HG03025 (cell line): ENCODE measurements around the gene DNAH8.
"Not testable (repeated sequence)": the region's sequence is repeated elsewhere in the genome, so short reads cannot be mapped to it uniquely, and the experiment has no call there.

ENCODE experiments used
- ATAC-seq: cut with Tn5 transposase; IDR thresholded peaks from one replicate; pipeline ENCODE4 v1.9.1; 2021; ENCODE audit warnings: mild to moderate bottlenecking, moderate library complexity; ENCODE audit not compliant: unreplicated experiment, low FRiP score

The DNAH8 gene

DNA sequence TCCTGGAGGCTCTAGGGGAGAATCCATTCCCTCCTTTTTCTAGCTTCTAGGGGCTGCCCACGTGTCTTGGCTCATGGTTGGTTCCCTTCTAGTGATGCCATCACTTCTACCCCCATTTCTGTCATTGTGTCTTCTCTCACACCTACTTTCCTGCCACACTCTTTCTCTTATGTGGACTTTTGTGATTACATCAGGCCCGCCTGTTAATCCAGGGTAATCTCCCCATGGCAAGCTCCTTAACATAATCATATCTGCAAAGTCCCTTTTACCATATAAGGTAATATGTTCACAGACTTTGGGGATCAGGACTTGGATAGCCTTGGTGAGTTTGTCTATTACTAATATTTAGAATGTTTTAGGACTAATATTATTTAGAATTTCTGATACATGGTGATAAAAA, 111.9 kb downstream of the DNAH8 start:
- no peak for ATAC-seq

- ATAC-seq = no peak
These were observed 116.8 kb downstream of the DNAH8 start for GRCh38 chr6:38831865-38832264.

DNA sequence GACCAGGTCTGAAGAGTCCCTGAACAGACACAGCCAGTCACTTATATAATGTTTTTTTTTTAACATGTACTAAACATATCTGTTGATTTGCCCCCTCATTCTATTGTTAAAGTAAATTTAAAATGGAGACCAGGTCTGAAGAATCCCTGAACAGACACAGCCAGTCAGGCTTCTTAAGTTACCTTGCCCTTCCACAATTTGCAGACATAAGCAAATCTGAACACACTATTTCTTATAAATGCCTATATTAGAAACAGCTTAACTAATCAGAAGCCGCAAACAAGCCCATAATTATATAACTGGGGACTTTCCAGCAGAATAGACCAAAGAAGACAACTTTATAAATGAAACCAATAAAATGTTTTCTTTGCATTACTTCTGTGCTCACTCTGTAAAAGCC, 118.2 kb downstream of the DNAH8 start:
- ATAC-seq = no peak

DNA sequence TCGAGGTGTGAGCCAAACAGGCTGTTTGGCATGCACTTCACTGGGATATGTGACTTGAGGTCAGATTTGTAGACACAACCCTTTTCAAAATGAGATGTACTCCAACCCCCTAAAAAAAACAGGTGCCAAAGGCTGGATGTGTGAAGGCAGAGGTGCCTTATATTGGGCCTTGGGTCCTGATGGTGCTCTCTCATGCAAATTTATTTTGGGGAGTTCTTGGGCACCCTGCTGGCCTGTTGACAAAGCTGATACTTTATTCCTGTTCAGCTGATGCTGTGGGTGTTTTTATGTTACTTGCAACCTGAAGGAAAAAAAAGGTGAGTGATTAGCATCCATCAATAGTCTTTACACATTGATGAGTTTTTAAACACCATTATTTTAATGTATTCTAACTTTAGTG, 121.5 kb downstream of the DNAH8 start:
- no peak for ATAC-seq

DNA sequence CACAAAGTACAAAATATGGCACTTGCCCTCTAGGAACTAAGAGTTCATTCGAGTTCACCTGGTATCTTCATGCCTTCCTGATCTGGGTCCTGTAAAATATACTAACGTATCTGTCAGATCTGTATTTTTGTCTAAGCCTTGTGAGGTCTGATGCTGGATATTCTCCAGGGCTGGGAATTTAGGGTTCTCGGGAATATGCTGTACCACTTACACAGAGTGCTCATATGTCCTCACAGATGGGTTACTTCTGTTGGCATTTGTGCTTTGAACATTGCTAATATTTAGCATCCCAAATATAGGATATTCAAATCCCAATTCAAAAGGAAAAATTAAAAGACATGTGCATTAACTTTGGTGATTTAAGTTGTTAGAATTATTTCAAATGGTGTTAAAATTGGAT, 122.0 kb downstream of the DNAH8 start:
- no peak for ATAC-seq

DNA sequence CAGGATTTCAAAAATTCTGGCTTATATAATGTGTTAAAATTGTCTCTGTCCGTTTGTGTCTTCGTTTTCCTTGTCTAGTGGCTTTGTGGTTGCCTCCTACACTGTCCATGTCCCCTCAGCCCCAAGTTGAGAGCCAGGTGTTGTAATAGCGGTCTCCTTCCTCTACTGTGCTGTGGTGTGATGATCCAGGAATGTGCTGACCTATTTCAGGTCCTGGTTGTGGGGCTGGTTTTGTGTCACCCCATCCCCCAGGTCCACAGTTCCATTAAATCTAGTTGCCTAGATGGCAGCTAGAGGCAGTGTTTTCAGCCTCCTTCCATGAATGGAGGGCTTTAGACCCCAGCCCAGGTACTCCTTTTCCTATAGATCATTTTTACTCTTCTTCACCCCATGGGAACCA, 128.7 kb downstream of the DNAH8 start:
- ATAC-seq = no peak

DNA sequence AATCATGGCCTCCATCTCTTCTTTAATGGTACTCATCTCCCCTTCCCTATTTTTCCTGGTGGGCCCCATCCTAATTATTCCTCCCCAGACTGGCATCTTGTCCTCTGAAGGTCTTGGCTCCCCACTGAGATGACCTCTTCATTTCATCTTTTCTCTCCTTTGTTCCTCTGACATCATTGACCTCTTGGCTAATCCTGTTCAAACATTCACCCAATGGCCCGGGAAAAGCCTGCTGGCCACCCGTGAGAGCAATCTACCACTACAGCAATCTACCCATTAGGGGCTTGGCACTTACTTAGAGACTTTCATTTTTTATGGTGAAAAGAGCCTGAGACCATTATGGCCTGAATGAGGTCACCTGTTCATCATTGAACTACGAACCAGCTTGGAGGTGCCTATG, 130.8 kb downstream of the DNAH8 start:
- no peak for ATAC-seq

- ATAC-seq = no peak
These were observed 131.2 kb downstream of the DNAH8 start for GRCh38 chr6:38846361-38846760.

DNA sequence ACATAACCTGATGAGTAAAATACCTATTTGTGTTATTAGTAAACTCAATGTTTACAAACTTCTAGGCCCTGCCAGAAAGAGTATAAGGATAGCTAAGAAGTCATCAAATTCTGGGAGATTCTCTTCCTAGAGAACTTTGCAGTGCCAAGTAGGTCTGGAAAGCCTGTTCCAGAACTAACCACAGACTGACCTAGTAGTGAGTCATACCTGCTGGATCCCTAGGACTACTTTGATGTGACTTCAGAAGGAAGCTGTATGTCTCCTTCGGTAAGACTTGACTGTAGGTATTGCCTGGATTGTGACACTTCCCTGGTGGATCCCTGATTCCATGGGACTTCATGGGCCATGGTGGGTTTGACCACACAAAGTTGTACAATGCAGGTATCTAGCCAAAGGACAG, 131.7 kb downstream of the DNAH8 start:
- ATAC-seq = no peak

DNA sequence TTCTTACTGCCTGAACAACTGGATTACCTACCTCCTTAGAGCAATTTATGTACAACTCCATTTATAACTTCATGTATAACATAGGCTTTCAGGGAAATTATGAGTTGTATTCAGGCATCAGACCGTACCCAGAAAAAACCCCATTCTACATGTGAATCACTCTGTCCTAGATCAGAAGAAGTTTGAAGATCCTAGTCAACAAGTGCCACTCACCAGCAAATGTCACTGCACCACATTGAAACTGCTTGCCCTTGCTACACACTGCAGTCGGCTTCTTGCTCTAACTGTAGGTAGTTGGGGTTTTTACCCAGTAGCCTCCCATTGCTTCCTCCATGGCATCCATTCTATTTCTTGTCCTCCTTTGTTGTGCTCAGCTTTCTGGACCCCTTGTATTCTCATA, 132.4 kb downstream of the DNAH8 start:
- ATAC-seq = no peak

DNA sequence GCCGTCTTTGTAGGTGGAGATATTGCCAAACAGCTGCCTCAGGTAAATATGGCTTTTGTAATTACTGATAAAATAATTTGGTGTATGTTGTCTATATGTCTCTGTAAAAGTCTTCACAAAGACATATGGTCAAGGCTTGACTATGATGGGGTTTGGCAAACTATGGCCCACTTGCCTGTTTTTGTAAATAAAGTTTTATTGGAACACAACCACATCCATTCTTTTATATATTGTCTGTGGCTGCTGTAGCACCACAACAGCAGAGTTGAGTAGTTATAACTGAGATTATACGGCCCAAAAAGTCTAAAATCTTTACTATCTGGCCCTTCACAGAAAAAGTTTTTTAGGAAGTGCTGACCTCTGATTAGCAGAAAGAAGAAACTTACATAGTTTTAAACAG, 133.6 kb downstream of the DNAH8 start:
- no peak for ATAC-seq

DNA sequence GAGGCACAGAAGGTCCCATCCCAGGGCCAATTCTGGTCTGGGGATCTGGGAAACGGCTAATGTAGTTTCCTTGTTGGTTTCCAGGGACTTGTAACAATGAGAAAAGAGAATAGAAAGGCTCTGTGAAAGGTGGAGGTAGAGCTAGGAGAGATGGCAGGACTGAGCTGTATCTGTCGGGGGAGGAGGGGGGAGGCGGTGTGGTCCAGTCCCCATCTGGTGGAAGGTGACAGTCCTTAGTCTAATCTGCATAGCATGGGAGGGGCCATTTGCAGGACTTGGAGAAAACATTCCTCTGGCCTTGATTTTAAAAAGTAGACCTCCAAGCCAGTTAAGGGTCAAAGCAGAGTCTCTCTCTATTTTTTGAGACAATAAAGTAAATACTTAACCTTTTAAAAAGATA, 137.1 kb downstream of the DNAH8 start:
- ATAC-seq = no peak

DNA sequence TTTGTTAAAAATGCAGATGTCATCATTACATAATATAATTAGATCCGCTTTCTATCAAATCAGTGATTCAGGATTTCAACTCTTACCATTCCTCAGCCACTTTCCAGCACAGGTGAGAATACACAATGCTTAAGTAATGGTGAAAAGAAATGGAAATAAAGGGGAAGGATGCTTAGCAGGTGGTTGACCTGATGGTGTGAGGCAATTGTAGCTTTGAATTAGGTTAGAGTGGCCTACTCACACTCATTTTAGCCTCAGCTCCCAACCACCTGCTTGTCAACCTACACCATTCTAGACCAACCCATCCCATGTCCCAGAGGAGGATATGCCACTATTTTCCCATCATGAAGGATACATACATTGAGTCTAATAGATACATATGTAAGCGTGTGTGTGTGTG, 138.1 kb downstream of the DNAH8 start:
- no peak for ATAC-seq

DNA sequence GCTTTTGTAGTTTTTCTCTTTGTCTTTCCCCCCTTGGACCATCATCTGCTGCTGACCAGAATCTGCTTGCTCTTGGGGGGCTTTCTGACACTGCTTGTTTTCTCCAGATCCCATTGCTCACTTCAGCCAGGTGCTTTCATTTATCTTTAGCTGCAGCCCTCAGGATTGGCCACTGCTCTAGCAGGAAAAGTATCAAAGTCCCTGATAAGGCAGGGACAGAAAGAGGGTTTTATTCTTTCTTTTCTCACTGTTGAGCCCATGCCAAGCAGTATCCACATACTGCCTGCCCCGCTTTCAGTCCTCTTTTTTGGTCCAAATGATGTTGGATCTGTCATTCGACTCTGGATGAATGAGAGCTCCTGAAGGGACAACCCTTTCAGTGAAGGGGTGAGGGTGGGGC, 141.4 kb downstream of the DNAH8 start:
- no peak for ATAC-seq

DNA sequence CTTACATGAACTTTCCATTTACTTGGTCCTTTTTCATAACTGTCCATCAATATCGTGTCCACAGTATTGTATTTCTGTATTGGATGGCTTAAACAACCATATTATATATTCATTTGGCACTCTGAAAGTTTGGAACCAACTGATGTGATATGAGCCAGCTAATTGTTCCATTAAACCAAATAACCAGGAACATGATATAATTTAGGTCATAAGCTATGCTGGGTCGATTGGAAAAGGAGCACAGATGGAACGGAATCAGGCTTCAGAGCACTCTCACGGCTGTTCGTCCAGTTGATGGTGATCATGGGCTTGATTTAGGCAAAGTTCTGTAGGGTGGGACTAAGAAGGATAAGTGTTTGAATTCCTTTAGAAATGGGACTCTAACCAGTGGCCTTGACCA, 142.7 kb downstream of the DNAH8 start:
- no peak for ATAC-seq

DNA sequence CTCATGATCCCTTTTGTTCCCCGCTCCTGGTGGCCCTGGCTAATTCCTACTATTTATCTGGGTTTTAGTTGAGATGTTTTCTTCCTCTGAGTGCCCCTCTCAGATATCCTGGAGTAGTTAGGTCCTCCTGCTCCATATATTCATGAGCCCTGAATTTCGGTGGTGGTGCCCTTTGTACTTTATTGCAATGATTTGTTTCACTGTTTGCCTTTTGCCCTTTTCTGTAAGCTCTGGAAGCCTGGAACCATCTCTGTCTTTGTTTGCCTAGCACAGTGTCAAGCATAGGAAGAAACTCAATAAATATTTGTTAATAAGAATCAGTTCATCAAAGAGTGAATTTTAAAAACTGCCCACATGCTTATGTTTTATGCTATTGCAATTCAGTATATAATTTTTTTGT, 144.9 kb downstream of the DNAH8 start:
- no peak for ATAC-seq

- ATAC-seq = no peak
These were observed 146.9 kb downstream of the DNAH8 start for GRCh38 chr6:38861926-38862401.

DNA sequence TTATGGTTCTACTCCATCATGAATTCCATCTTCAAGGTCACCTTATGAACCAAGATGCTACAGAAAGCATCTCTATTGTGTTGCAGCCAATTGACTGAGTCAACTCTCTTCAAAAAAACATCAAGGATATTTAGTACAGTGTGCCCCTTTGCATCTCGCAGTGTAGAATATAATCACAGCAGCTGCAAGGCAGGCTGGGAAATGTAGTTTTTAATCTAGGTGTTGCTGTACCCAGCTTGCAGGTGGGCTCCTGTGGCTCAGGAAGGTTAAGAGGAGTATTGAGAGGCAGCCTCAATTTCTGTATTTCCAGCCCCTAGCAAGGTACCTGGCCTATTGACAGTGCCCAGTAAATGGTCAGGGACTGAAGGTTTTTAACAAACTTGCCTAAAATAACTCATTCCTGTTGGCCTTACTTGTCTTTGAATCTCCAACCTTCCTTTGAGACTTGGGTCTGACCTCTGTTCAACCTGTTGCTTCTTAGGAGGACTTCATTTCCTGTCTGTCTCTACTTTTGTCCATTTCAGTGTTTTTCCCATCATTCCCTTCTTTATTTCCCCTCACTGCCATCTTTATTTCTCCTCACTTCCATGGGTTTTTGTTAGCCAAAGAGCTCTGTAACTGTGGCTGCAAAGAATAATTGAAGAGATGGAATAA, 150.5 kb downstream of the DNAH8 start:
- ATAC-seq = no peak

DNA sequence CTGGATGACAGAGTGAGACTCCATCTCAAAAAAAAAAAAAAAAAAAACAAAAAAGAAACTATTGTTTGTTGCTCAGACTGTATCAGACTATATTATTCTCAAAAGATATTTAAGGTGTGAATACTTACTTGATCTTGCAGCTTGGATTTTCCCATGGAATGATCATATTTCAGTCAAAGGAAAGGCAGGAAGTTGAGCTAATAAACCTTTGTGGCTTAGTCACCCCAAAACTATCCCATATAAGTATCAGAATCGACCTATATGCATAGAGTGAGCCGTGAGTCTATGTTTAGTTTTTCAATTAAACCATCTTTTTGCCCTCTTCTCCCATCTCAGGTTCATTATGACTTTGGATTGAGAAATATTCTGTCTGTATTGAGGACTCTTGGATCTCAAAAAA, 152.6 kb downstream of the DNAH8 start:
- ATAC-seq = no peak

GRCh38 chr6:38871741-38872568, 156.8 kb downstream of the DNAH8 start:
- ATAC-seq = no peak

- no peak for ATAC-seq
These were observed 157.9 kb downstream of the DNAH8 start for GRCh38 chr6:38873001-38873400.

GRCh38 chr6:38873816-38874215, 158.7 kb downstream of the DNAH8 start:
- ATAC-seq = not testable (repeated sequence)
